Measurements from ENCODE around the gene MOSMO. TPM values are rescaled to one million over a fixed set of nuclear protein-coding genes. Genes with fewer than 3 reads are reported as not detected.

MOSMO gene
- polyA plus RNA-seq, 3 donors = 0.95 to 9.1 (median 2.5) TPM

DNA sequence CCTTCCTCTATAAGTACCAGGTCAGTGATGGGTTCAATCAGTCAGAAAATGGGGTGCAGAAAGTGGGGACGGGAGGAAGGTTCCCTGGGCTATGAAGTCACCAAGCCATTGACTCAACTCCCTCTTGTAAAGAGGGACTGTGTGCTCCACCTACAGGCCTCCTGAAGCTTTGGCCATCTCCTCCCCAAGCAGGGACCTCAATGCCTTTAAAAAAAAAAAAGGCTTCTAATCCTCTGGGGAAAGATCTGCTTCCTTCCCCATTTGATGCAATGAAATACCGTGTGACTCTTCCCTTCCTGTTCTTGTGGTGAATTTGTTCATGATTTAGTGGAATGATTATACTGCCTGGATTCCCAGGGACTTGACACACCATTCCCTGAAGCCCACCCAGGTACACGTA lies 115.2 kb downstream of the MOSMO start:
- Histone ChIP-seq H3K27me3 (ENCODE audit: control insufficient read depth in 2 of 2, insufficient read depth in 2 of 2, low read length in 2 of 2) (no peaks in the 10 kb centered on the region), H3K79me2 (ENCODE audit: insufficient read depth, low read length) (no peaks in the 10 kb centered on the region), H3K9ac (ENCODE audit: insufficient read depth, low read length, poor library complexity, severe bottlenecking) (no peak overlapping the region), H3K36me3 (replicated peaks in 1 of 2; ENCODE audit: control insufficient read depth in 1 of 2, insufficient read depth in 2 of 2, low read length in 2 of 2) (no peaks in the 10 kb centered on the region), H2AFZ (ENCODE audit: insufficient read depth, low read depth, low read length, poor library complexity, severe bottlenecking) (no peak overlapping the region), H3K9me3 (replicated peaks in 1 of 2; ENCODE audit: control insufficient read depth in 1 of 2, insufficient read depth in 1 of 2, low read length in 2 of 2) (no peaks in the 10 kb centered on the region), H3K4me3 (replicated peaks in 1 of 3; ENCODE audit: low read depth in 2 of 3, low read length in 3 of 3) (no peak overlapping the region), H3K27ac (ENCODE audit: low read depth in 1 of 2, low read length in 2 of 2) (no peak overlapping the region), H3K4me2 (replicated peaks; ENCODE audit: extremely low read depth, low read length, poor library complexity, severe bottlenecking) (no peak overlapping the region), H4K20me1 (ENCODE audit: insufficient read depth, low read length) (no peaks in the 10 kb centered on the region), H3K4me1 (ENCODE audit: control insufficient read depth in 1 of 2, insufficient read depth in 2 of 2, low read length in 2 of 2) (peaks cover 0 to 8% of the 10 kb centered on the region in 2 donors)
- intact Hi-C loops (cut with micrococcal nuclease) = no loop called here
- WGBS (ENCODE audit: insufficient coverage) = no CpG with 5 or more reads among the region's 3 CpGs
- Mint-ChIP-seq H3K27me3 (ENCODE audit: low read depth in 3 of 3) (peaks cover 4 to 7% (median 5%) of the 10 kb centered on the region in 3 donors), H3K36me3 (no peaks in the 10 kb centered on the region), H3K4me3 (no peak overlapping the region), H3K4me1 (peaks cover 11% of the 10 kb centered on the region), H3K9me3 (no peaks in the 10 kb centered on the region), H3K27ac (peak overlapping the region in 1 of 7 donors; percentile 58)
- TF ChIP-seq, protein P1, sequence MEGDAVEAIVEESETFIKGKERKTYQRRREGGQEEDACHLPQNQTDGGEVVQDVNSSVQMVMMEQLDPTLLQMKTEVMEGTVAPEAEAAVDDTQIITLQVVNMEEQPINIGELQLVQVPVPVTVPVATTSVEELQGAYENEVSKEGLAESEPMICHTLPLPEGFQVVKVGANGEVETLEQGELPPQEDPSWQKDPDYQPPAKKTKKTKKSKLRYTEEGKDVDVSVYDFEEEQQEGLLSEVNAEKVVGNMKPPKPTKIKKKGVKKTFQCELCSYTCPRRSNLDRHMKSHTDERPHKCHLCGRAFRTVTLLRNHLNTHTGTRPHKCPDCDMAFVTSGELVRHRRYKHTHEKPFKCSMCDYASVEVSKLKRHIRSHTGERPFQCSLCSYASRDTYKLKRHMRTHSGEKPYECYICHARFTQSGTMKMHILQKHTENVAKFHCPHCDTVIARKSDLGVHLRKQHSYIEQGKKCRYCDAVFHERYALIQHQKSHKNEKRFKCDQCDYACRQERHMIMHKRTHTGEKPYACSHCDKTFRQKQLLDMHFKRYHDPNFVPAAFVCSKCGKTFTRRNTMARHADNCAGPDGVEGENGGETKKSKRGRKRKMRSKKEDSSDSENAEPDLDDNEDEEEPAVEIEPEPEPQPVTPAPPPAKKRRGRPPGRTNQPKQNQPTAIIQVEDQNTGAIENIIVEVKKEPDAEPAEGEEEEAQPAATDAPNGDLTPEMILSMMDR (IDR thresholded peaks at IDR 0.05) = no peak
- no peak for DNase-seq

DNA sequence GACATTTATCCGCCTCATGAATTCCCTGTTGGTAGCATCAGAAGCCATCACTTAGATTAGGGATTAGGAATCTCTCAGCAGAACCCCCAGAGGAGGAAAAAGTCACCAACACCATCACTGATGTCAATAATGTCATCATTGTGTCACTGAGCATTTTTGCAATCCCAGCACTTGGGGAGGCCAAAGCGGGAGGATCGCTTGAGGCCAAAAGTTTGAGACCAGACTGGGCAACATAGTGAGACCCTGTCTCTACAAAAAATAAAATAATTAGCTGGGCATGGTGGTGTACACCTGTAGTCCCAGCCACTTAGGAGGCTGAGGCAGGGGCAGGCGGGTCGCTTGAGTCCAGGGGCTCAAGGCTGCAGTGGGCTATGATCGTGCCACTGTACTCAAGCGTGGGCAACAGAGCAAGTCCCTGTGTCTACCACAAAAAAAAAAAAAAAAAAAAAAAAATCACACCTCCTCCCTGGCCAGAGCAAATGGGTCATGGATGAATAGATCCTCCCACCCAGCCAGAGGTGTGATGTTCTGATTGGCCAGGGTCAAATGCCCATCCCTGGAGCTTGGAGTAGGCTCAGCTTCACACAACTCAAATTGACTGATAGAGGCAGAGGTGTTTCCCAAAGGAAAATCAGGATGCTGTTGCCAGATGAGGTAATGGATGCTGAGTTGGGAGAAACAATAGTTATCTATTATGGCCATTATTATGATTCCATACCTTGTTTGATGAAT lies 116.0 kb downstream of the MOSMO start:
- Histone ChIP-seq H3K4me2 (replicated peaks; ENCODE audit: extremely low read depth, low read length, poor library complexity, severe bottlenecking) (no peak overlapping the region), H4K20me1 (ENCODE audit: insufficient read depth, low read length) (no peaks in the 10 kb centered on the region), H2AFZ (ENCODE audit: insufficient read depth, low read depth, low read length, poor library complexity, severe bottlenecking) (no peak overlapping the region), H3K4me1 (ENCODE audit: control insufficient read depth in 1 of 2, insufficient read depth in 2 of 2, low read length in 2 of 2) (peaks cover 0 to 8% of the 10 kb centered on the region in 2 donors), H3K27me3 (ENCODE audit: control insufficient read depth in 2 of 2, insufficient read depth in 2 of 2, low read length in 2 of 2) (no peaks in the 10 kb centered on the region), H3K36me3 (replicated peaks in 1 of 2; ENCODE audit: control insufficient read depth in 1 of 2, insufficient read depth in 2 of 2, low read length in 2 of 2) (no peaks in the 10 kb centered on the region), H3K4me3 (replicated peaks in 1 of 3; ENCODE audit: low read depth in 2 of 3, low read length in 3 of 3) (no peak overlapping the region), H3K79me2 (ENCODE audit: insufficient read depth, low read length) (no peaks in the 10 kb centered on the region), H3K27ac (ENCODE audit: low read depth in 1 of 2, low read length in 2 of 2) (no peak overlapping the region), H3K9me3 (replicated peaks in 1 of 2; ENCODE audit: control insufficient read depth in 1 of 2, insufficient read depth in 1 of 2, low read length in 2 of 2) (no peaks in the 10 kb centered on the region), H3K9ac (ENCODE audit: insufficient read depth, low read length, poor library complexity, severe bottlenecking) (no peak overlapping the region)
- TF ChIP-seq, protein P1 (IDR thresholded peaks at IDR 0.05) = no peak
- intact Hi-C loops (cut with micrococcal nuclease) = no loop called here
- Mint-ChIP-seq H3K9me3 (peaks cover 0 to under 1% (median 0%) of the 10 kb centered on the region in 7 donors), H3K27me3 (ENCODE audit: low read depth in 3 of 3) (peaks cover 4 to 7% (median 5%) of the 10 kb centered on the region in 3 donors), H3K27ac (peak overlapping the region in 1 of 7 donors; percentile 58), H3K36me3 (no peaks in the 10 kb centered on the region), H3K4me1 (peaks cover 11% of the 10 kb centered on the region), H3K4me3 (no peak overlapping the region)
- WGBS (ENCODE audit: insufficient coverage) = 100% methylated on average over 4 of the region's 7 CpGs
- DNase-seq = no peak

All from CD14-positive monocyte (primary cell).